GM21576 (cell line): ENCODE measurements around the gene PLK1.

Experiments
- ATAC-seq: cut with Tn5 transposase; IDR thresholded peaks from one replicate; pipeline ENCODE4 v1.9.1; 2021; ENCODE audit warnings: mild to moderate bottlenecking, moderate library complexity; ENCODE audit not compliant: unreplicated experiment

Gene PLK1

DNA sequence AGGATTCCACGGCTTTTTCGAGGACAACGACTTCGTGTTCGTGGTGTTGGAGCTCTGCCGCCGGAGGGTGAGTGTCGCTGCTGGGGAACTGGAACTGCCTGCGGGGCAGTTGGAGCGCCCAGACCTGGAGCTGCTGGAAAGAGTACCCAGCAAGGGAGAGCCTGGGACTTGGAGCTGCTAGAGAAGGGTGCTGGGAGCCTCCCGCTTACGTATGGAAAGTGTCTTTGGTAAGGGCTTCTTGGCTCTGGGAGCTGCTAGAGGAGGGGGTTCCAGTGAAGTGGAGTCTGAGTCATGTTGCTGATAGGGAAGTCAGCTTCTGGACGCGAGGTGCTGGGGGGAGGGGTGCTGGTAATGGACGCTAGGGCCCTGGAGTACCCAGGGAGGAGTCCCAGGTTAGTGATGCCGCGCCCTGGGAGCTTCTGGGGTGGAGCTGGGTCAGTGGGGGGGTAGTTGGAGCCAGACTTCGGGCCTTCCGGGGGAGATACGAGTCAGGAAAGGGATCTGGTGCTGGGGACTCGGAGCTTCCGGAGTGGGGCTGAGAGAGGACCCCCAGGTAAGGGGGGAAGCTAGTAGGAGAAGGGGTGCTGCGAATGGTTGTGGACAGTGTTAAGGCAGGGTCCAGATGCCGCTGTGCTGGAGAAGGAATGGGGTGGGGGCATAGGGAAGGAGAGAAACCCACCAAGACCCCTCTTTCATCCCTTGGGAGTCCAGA lies 741 bp downstream of the PLK1 start:
- no peak for ATAC-seq

GRCh38 chr16:23679986-23680336 lies 1.3 kb downstream of the PLK1 start:
- ATAC-seq, result no peak

GRCh38 chr16:23682181-23682580 lies 3.5 kb downstream of the PLK1 start:
- no peak for ATAC-seq

DNA sequence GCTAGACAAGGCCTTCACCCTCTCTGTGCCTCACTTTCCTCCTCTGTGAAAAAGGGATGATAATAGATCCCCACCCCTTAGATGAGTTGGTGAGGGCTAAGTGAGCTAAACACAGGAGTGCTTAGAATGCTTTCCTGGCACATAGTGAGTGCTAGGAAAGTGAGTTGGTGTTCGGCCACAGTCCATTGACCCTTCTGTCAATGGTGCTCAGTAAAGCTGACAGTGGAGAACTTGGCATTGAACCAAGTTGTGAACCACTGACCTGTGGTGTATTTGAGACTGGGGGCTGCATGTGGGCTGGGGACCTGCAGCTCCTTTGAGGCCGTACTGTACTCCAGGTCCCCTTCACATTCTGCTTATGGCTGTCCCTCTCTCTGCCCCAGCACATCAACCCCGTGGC lies 4.8 kb downstream of the PLK1 start:
- ATAC-seq, result no peak

GRCh38 chr16:23687034-23687808 lies 8.5 kb downstream of the PLK1 start:
- no peak for ATAC-seq

DNA sequence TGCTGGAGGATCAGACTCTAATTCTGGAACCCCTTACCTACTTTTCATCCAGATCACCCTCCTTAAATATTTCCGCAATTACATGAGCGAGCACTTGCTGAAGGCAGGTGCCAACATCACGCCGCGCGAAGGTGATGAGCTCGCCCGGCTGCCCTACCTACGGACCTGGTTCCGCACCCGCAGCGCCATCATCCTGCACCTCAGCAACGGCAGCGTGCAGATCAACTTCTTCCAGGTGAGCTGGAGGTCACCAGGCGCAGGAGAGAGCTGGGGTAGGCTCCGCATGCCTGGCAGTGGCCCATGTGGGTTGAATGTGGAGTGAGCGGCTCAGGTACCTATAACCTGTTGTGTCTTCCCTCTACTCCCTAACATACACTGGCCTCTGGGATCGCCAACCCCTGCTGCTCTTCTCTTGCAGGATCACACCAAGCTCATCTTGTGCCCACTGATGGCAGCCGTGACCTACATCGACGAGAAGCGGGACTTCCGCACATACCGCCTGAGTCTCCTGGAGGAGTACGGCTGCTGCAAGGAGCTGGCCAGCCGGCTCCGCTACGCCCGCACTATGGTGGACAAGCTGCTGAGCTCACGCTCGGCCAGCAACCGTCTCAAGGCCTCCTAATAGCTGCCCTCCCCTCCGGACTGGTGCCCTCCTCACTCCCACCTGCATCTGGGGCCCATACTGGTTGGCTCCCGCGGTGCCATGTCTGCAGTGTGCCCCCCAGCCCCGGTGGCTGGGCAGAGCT lies 10.9 kb downstream of the PLK1 start:
- no peak for ATAC-seq

DNA sequence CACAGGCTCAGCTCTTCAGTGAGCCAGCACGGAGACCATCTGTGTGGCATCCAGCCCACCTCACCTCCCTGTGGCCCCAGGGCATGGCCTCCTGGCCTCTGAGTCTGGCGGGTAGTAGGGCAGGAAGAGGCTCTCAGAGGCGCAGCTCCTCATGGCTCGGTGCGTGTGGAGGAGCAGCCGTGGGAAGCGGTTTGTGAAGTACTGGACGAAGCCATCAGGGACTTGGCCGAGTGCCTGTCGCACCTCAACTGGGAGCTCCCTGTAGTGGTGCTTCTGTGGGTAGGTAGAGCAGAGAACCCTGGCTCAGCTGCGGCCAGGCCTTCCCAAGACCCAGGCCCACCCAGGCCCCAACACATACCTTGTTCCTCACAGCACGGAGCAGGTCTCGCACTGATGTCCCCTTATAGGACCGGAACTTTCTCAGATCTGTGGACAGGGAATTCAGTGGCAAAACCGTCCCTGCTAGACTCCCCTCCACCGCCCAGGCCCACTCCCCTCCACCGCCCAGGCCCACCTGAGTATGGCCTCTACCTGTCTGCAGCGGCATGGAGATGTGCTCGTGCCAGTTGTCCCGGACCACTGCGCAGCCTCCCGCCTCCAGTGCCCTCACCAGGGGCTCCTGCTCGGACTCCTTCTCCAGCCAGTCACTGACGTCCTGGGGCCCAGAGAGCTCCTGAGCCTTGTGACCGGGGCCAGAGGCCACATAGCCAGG lies 12.2 kb downstream of the PLK1 start:
- no peak for ATAC-seq

DNA sequence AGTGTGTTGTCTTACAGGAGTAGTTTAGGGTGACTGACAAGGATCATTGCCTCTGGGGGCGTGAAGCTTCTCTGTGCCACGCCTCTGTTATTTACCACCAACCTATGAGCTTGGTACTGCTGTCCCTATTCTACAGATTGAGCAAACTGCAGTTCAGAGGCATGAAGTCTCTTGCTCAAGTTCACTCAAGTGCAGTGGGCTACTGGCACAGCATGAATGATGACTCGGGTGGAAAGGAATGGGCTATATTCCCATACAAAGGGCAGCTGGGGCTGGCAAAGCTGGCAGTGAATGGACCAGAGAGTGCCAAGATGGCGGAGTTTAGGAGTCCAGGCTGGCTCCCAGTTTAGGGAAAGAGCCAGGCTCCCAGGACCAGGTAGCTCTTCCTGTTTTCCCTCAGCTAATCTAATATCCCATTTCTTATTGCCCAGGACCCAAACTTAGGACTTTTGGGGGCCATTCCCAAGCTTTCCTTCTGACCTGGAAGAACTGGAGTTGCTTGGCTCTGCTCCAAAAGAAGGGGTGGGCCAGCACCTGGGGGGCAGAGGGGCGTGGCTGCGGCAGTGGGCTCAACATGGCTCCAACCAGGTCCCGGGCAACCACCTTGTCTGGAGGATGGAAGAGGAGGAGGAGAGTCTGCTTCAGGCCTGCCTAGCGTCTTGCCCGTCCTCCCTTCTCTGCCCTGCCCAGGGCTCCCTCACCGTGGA lies 12.9 kb downstream of the PLK1 start:
- ATAC-seq, result no peak

DNA sequence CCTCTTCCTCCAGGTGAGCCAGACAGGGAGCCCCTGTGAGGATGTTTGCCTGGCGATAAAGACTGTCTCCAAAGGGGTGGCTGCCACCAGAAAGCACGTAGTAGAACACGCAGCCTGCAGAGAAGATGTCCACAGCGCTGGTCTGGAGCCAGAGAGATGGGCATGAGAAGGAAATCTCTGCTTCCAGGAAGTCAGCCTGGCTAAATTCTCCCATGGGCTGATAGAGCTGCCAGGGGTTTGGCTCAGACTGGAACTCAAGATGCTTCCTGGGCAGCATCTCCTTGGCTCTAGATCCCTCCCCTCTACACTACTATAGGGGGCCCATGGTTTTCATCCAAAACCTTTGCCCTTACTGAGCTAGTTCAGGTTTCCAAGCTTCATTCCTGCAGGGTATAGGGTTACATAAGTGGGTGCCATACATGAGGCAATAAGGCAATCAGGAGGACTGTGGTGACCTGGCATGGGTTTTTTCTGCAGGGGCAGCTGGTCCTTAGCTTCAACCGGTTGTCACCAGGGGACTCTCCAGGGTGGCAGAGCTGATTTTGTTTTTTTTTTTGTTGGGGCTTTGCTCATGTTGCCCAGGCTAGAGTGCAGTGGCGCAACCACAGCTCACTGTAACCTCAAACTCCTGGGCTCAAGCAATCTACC lies 13.6 kb downstream of the PLK1 start:
- no peak for ATAC-seq

DNA sequence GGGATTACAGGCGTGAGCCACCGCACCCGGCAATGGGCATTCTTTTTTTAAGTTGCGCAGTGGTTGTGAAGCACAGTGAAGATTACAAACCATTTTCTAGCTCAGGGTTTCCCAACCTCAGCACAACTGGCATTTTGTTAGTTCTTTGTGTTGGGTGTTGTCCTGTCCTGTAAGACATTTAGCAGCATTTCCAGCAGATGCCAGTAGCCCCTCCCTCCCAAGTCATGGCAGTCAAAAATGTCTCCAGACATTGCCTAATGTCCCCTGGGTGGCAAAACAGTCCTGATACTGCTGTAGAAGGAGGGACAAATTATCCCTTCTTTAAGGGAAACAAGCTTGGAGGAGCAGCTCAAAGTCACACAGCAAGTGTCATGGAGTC lies 15.6 kb downstream of the PLK1 start:
- no peak for ATAC-seq

GRCh38 chr16:23694644-23695373 lies 16.1 kb downstream of the PLK1 start:
- ATAC-seq, result no peak

- ATAC-seq, result no peak
Observed at GRCh38 chr16:23695756-23696155, 17.1 kb downstream of the PLK1 start.

DNA sequence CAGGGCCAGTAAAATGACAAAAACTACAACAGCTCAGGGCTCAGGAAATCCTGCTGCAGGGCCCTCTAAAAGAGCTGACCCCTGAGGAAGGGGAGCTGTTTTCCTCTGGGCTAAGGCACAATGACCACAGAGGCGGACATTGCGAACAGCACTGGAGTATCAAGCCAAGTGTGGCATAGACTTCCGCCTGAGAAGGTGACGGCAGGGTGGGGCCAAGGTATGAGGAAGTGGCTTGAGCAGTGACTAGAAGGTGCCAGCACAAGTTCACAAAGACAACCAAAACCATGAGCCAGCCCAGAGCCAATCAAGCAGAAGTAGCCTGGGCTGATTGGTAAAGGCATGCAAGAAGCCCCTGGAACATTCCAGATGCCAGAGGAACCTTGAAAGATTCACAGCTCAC lies 20.4 kb downstream of the PLK1 start:
- ATAC-seq, result no peak

- no peak for ATAC-seq
Observed at GRCh38 chr16:23700093-23700492, 21.4 kb downstream of the PLK1 start.

GRCh38 chr16:23700509-23700908 lies 21.8 kb downstream of the PLK1 start:
- ATAC-seq, result no peak

- no peak for ATAC-seq
Observed at GRCh38 chr16:23701045-23701444, 22.4 kb downstream of the PLK1 start.

GRCh38 chr16:23702951-23703350 lies 24.3 kb downstream of the PLK1 start:
- no peak for ATAC-seq

- ATAC-seq, result no peak
Observed at GRCh38 chr16:23704772-23705516, 26.3 kb downstream of the PLK1 start.

- ATAC-seq, result no peak
Observed at GRCh38 chr16:23705517-23705902, 26.8 kb downstream of the PLK1 start.
